Measurements from ENCODE around the gene ECEL1.
"Not testable (repeated sequence)": the region's sequence is repeated elsewhere in the genome, so short reads cannot be mapped to it uniquely, and the experiment has no call there.

- TF ChIP-seq POLR2A, POLR2AphosphoS5, CTCF (IDR thresholded peaks at IDR 0.05): not testable (repeated sequence)
Observed at GRCh38 chr2:232433622-232434021, 54.0 kb downstream of the ECEL1 start.

All from stomach (tissue), 4 donors.